ENCODE data around the gene ALOX12B. TPM values are rescaled to one million over a fixed set of nuclear protein-coding genes. Genes with fewer than 3 reads are reported as not detected.

ALOX12B gene
- total and polyA plus RNA-seq, 2 of the 13 experiments (the other 11 are each of a cell fraction or from before 2014, with no cell fraction given) = 0.13 TPM; not detected in 1

GRCh38 chr17:8087952-8088230, 375 bp upstream of the ALOX12B start:
- no peaks in the 10 kb centered on the region for H3K9me3 ChIP-seq (ENCODE audit: low read length)
- ChIA-PET POLR2A (no interaction called here), CTCF (ENCODE audit: low intra/inter-chr PET ratio, low total read pairs) (no interaction called here)
- no peaks in the 10 kb centered on the region for H3K4me1 ChIP-seq (ENCODE audit: insufficient read depth, low read length)
- FAIRE-seq (no peak), ATAC-seq (no peak), DNase-seq (ENCODE audit: low spot score) (no peak)
- H3K79me2 ChIP-seq (ENCODE audit: insufficient read depth, low read length) = no peaks in the 10 kb centered on the region
- 46% methylated on average over 5 of the region's 5 CpGs for WGBS (ENCODE audit: low lambda C conversion rate)
- TF ChIP-seq ZNF552 (CRISPR knock-in tag; IDR thresholded peaks at IDR 0.05; ENCODE audit: borderline replicate concordance) = no peak
- TF ChIP-seq RBAK (CRISPR knock-in tag; IDR thresholded peaks at IDR 0.05) = no peak
- no peak for TF ChIP-seq ZBTB38 (CRISPR knock-in tag; IDR thresholded peaks at IDR 0.05)
- no peak for TF ChIP-seq ZNF770 (CRISPR knock-in tag; IDR thresholded peaks at IDR 0.05)
- TF ChIP-seq ZKSCAN1 (IDR thresholded peaks at IDR 0.05; ENCODE audit: low read length) = no peak
- TF ChIP-seq ZSCAN9 (CRISPR knock-in tag; IDR thresholded peaks at IDR 0.05; ENCODE audit: borderline replicate concordance) = no peak
- TF ChIP-seq ZNF766 (CRISPR knock-in tag; IDR thresholded peaks at IDR 0.05; ENCODE audit: borderline replicate concordance) = no peak
- TF ChIP-seq SMC3 (IDR thresholded peaks at IDR 0.05; ENCODE audit: low read length) = no peak
- TF ChIP-seq ZNF484 (CRISPR knock-in tag; IDR thresholded peaks at IDR 0.05; ENCODE audit: borderline replicate concordance, low read depth) = no peak
- no peak for TF ChIP-seq POLR2AphosphoS2 (IDR thresholded peaks at IDR 0.05; ENCODE audit: low read depth, low read length)
- TF ChIP-seq TOE1 (CRISPR knock-in tag; IDR thresholded peaks at IDR 0.05) = no peak
- no peak for TF ChIP-seq ZNF607 (CRISPR knock-in tag; IDR thresholded peaks at IDR 0.05; ENCODE audit: borderline replicate concordance)
- TF ChIP-seq KLF15 (CRISPR knock-in tag; IDR thresholded peaks at IDR 0.05; ENCODE audit: borderline replicate concordance) = no peak
- no peak for TF ChIP-seq PAX8 (CRISPR knock-in tag; IDR thresholded peaks at IDR 0.05; ENCODE audit: borderline replicate concordance)
- TF ChIP-seq PAF1 (CRISPR knock-in tag; IDR thresholded peaks at IDR 0.05) = no peak
- no peak for TF ChIP-seq CBX5 (CRISPR knock-in tag; IDR thresholded peaks at IDR 0.05; ENCODE audit: borderline replicate concordance)
- H2AFZ ChIP-seq (ENCODE audit: low read length) = no peak overlapping the region
- H3K27ac ChIP-seq (ENCODE audit: extremely low read length, insufficient read depth, low read length) = no peak overlapping the region
- H3K4me3 ChIP-seq (replicated peaks in 1 of 3; ENCODE audit: insufficient read depth in 1 of 3, low read depth in 2 of 3, low read length in 3 of 3) = no peak overlapping the region
- no peaks in the 10 kb centered on the region for H4K20me1 ChIP-seq (ENCODE audit: insufficient read depth, low read length)
- no TSS peak for BruUV-seq (replicated peaks)
- intact Hi-C loops (cut with micrococcal nuclease; ENCODE audit: unreplicated experiment) = no loop called here
- no peak overlapping the region for H3K9ac ChIP-seq (ENCODE audit: insufficient read depth, low read depth, low read length)
- in situ Hi-C loops (cut with HindIII; ENCODE audit: extremely low pct_ligation_motif_present, low pct_unique_long_range_greater_than_20kb) = no loop called here
- H3K4me2 ChIP-seq (ENCODE audit: low read depth, low read length) = no peak overlapping the region
- H3K27me3 ChIP-seq (ENCODE audit: control insufficient read depth in 1 of 2, insufficient read depth in 2 of 2, low read length in 2 of 2) = peaks cover 10 to 67% of the 10 kb centered on the region in 2 experiments; a peak in 4 of 5 replicates
- H3K36me3 ChIP-seq (replicated peaks in 1 of 2; ENCODE audit: control insufficient read depth in 1 of 2, insufficient read depth in 2 of 2, low read length in 2 of 2) = no peaks in the 10 kb centered on the region

Measured in HepG2 (cell line).